H4 (cell line): ENCODE results near the gene C22orf23. TPM values are rescaled to one million over a fixed set of nuclear protein-coding genes. Genes with fewer than 3 reads are reported as not detected.
"Not testable (repeated sequence)": the region's sequence is repeated elsewhere in the genome, so short reads cannot be mapped to it uniquely, and the experiment has no call there.

Experiments
- DNase-seq: peaks from one replicate; pipeline ENCODE4 v3.0.0-alpha.2; 2015; ENCODE audit warnings: low spot score
- total RNA-seq: library from RNA; depleted of rRNA; stranded (reverse); fragments of >200 nt; shearing (Covaris generic); gene quantifications from 2 replicates; pipeline ENCODE4 v1.2.3, GENCODE V29; 2014

C22orf23 gene
- total RNA-seq, 1 experiment from 2014 or later: 0.41 TPM

GRCh38 chr22:37982151-37982785 lies 28.9 kb upstream of the C22orf23 start:
- DNase-seq: no peak

GRCh38 chr22:37981282-37982011 lies 28.0 kb upstream of the C22orf23 start:
- no peak for DNase-seq

DNA sequence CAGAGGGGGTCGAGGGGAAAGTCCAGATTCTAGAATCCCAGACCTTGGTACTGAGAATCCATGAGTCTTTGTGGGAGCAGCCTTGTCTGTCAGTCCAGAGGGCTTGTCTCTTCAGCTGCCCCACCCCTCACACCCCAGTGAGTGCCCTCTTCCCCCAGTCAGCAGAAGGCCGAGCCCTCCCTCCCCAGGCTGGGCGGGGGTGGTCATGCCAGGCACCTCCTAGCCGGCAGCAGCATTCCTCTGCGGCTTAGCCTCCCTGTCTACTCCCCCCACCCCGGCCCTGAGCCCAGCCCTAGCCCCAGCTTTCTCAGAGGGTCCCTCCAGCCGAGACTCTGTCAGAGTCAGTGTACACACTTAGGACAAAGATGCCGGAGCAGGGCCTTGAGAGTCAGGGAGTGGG lies 26.4 kb upstream of the C22orf23 start:
- DNase-seq: no peak

DNA sequence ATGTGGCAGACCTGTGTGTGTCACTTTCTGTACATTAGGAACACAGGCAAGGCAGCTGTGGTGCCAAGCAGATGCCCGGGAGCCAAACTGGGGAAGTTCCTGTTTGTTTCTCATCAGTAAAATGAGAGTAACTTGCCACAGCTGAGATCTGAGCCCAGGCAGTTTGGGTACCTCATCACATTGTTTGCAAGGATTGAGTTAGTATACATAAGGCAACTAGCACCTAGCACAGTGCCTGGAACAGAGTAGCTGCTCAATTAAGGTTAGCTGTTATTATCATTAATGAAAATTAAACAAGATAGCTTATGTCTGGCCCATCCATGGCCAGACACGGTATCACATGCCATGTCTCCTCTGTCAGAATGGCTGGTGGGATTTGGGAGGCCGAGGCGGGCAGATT lies 23.1 kb upstream of the C22orf23 start:
- no peak for DNase-seq

DNA sequence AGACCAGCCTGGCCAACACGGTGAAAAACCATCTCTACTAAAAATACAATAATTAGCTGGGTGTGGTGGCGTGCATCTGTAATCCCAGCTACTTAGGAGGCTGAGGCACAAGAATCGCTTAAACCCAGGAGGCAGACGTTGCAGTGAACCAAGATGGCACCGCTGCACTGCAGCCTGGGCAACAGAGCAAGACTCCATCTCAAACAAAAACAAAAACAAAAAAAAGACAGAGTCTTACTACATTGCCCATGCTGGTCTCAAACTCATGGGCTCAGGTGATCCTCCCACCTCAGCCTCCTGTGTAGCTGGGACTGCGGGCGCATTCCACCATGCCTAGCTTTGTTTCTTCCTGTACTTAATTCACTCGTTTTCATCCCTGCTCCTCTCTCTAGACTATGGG lies 22.6 kb upstream of the C22orf23 start:
- not testable (repeated sequence) for DNase-seq

GRCh38 chr22:37975153-37975552 lies 21.8 kb upstream of the C22orf23 start:
- DNase-seq: no peak

- no peak for DNase-seq
Measured at GRCh38 chr22:37973271-37974170, 20.1 kb upstream of the C22orf23 start.

GRCh38 chr22:37972527-37972926 lies 19.1 kb upstream of the C22orf23 start:
- DNase-seq: no peak

DNA sequence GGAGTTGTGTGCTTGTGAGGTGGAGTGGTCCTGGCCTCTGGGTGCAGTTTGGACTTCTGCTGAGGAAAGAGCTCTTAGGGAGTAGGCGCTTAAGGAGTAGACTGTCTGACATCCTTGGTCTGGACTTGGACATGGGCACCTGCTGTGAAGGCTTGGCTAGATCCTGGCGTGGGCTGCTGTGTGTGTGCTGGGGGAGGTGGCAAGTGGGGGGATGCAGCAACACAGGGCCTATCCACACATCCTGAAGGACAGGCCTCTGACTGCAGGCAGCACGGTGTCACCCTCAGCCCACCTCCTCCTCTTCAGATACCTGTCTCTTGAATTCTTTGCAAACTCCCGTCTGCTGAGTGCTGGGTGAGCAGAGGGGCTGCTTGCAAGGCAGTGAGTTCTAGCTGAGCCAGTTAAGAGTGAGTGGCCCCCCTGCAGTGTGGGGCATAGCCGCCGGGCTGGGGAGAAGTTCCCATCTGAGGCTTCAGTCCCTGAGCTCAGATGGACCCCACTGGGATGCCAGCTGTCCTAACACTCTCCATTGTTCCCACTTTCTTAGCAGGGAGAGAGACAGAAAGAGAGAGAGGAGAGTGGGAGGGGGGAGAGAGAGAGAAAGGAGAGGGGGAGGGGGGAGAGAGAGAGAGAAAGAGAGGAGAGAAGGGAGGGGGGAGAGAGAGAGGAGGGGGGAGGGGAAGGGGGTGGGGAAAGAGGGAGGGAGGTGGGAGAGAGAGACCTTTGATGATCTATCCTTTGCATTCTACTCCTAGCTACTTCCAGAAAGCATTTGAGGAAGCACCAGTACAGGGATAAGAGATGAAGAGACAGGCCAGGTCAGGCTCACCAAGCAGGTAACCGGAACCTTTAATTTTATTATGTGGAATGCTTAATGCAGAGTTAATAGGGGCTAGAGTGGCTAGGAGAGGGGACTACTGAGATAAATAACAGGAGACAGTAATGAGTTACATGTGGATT lies 18.4 kb upstream of the C22orf23 start:
- no peak for DNase-seq

DNA sequence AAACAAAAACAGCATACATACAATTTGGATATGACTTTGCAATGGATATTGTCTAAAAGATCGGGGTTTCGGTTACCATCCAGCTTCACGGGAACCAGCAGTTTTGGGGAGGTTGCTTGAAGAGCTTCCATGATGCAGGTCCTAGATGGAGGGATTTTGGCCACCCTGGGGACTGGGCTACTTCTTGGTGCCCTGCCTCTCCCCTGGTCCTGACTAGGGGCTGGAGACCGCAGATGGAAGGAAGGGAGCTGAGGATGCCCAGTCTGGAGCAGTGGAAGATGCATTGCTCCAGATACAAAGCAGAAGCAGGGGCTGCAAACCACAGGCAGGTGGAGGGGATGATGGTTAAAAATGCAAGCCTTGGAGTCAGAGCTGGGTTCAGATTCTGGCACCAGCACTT lies 17.5 kb upstream of the C22orf23 start:
- DNase-seq: no peak

DNA sequence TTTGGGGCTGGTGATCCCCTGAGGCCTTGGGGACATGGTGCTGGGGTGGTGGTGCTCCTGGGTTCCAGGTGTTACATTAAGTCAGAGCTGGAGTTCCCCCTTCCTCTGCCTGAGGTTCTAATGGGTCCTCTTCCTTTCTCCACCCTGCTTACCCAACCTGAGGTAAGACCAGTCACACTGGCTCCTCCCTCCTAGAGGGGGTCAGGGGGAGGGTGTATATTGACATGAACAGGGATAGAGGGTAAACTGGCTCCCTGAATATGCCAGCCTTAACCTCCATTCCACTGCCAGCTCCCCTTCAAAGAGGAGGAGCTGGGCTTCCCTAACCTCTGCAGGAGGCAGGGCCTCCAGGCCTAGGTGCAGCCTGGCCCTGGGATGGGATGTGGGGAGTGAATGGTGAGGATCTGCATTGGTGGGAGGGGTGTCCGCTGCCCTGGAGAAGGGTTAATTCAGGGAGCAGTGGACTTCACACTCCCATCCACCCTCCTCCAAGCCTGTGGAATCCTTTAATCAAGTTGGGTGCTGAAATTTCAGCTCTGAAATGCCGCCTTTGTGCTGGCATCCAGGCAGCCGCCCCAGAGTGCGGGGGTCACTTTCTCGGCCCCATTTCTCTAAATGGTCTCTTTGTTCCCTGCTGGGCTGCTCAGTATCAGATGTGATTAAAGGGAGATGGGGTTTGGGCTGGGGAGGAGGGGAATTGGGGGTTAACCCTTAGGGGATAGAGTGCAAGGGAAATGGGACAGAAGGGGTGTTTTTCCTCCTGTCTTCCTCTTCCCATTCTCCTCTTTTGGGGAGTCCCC lies 15.3 kb upstream of the C22orf23 start:
- no peak for DNase-seq

DNA sequence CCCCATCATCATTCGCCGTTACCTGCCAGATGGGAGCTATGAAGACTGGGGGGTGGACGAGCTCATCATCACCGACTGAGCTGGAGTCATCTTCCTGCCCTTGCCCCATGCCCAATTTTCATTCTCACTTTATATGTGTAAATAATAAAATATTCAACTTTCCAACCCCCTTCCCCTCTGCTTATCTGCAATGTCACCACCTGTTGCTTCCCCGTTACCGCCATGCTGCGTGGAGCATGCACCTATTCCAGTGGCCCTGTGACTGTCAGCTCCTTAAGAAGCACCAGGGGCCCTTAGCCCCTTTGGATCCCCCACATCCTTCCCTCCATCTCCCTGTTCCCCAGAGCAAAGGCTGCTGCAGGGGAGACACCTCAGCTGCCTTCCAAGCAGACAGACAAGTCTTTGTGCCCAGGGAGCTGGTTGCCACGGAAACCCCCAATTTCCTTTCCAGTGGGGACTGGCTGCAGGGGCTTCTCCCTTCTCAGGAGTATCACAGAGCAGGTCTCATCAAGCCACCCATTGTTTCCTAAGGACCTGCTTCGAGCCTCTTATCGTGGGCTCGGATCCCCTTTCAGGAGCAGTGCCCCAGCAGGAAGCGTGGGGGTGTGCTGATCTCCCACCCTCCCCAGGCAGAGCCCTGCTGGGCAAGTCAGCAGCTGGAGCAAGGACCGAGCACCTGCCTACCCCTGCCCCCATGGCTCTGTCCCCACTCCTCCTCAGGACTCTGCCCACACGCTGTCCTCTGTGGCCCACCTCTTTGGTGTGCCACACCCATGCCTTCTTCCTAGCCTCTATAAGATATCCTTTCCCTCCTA lies 14.4 kb upstream of the C22orf23 start:
- no peak for DNase-seq

DNA sequence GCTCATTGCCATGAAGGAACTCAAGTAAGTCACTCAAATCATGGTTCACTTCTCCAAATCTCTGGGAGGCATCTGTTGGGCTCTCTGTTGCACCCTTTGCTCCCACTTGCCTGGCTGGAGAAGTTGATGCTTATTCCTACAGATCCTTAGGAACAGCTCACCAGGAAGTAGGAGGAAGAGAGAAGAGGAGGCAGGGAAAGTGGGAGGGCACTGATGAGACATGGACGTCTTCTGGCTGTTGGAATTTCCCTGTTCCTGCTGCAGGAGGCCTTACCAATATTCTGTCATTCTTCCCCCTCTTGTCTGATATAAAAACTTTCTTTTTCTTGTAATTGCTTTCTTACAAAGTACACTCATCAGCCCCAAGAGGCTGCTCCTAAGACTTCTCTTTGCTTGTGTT lies 13.7 kb upstream of the C22orf23 start:
- DNase-seq: no peak

- DNase-seq: no peak
Measured at GRCh38 chr22:37965940-37966664, 12.7 kb upstream of the C22orf23 start.

DNA sequence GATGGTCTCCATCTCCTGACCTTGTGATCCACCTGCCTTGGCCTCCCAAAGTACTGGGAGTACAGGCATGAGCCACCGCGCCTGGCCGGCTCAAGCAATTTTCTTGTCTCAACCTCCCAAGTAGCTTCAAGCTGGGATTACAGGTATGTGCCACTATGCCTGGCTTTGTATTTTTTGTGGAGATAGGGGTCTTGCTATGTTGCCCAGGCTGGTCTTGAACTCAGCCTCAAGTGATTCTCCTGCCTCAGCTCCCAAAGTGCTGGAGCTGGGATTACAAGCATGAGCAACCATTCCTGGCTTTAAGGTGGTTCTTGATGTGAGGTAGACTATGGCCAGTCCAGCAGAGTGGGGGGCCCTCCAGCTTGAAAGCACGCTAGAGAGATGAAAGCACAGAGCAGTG lies 7.7 kb upstream of the C22orf23 start:
- DNase-seq: no peak

- no peak for DNase-seq
Measured at GRCh38 chr22:37959231-37959825, 5.9 kb upstream of the C22orf23 start.

- no peak for DNase-seq
Measured at GRCh38 chr22:37957232-37957631, 3.8 kb upstream of the C22orf23 start.

DNA sequence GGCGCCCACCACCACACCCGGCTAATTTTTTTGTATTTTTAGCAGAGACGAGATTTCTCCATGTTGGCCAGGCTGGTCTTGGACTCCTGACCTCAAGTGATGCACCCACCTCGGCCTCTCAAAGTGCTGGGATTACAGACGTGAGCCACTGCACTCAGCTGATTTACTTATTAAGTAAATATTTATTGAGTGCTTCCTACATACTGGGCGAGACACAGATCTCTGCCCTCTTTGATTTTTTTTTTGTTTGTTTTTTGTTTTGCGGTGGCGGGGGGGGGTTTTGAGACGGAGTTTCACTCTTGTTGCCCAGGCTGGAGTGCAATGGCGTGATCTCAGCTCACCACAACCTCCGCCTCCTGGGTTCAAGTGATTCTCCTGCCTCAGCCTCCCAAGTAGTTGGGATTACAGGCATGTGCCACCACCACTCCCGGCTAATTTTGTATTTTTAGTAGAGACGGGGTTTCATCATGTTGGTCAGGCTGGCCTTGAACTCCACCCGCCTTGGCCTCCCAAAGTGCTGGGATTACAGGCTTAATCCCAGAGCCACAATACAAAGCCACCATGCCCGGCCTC lies 2.5 kb upstream of the C22orf23 start:
- DNase-seq: not testable (repeated sequence)
